H1 (cell line): ENCODE data around the gene TRIM15. TPM values are rescaled to one million over a fixed set of nuclear protein-coding genes. Genes with fewer than 3 reads are reported as not detected.

ENCODE experiments used
- CTCF ChIA-PET: fragments of 300-600 bp; sonication (Branson Sonifier 250); formaldehyde crosslinking; loops from one replicate; lab custom pipeline; 2021; ENCODE audit not compliant: partially characterized antibody; lab: Charles Lee
- POLR2A ChIA-PET: fragments of 300-600 bp; sonication (Branson Sonifier 250); formaldehyde crosslinking; loops from one replicate; lab custom pipeline; 2021; ENCODE audit warnings: inconsistent platforms; ENCODE audit not compliant: partially characterized antibody; lab: Charles Lee
- DNase-seq, 2 experiments: peaks; one replicate each; pipeline versions ENCODE4 v3.0.0 to v3.0.0-alpha.2; 2010 to 2022; ENCODE audit warnings: low spot score in 2 of 2, low read depth in 1 of 2, mixed read lengths in 1 of 2
- FAIRE-seq: peaks from 2 replicates; lab custom pipeline; 2011; peaks lifted over from hg19 to GRCh38; lab: Jason Lieb, UNC
- H2AFZ ChIP-seq: 2 replicates; pipeline ENCODE4 v1.8.1; 2012; ENCODE audit warnings: low read length, inconsistent platforms
- H2AK5ac ChIP-seq: 2 replicates; pipeline ENCODE4 v1.6.1; 2013; ENCODE audit warnings: low read depth, low read length
- H2BK120ac ChIP-seq: replicated peaks from 2 replicates; pipeline ENCODE3; 2013; ENCODE audit warnings: low read depth, low read length, inconsistent platforms
- H2BK12ac ChIP-seq: 2 replicates; pipeline ENCODE4 v1.6.1; 2013; ENCODE audit warnings: low read depth, low read length
- H2BK15ac ChIP-seq: 2 replicates; pipeline ENCODE4 v1.6.1; 2013; ENCODE audit warnings: low read length
- H2BK20ac ChIP-seq: 2 replicates; pipeline ENCODE4 v1.6.1; 2013; ENCODE audit warnings: low read length
- H2BK5ac ChIP-seq: 2 replicates; pipeline ENCODE4 v1.6.1; 2013; ENCODE audit warnings: low read depth, low read length
- H3K14ac ChIP-seq: 2 replicates; pipeline ENCODE4 v1.6.1; 2013; ENCODE audit warnings: inconsistent platforms; ENCODE audit not compliant: insufficient read length
- H3K18ac ChIP-seq: 2 replicates; pipeline ENCODE4 v1.6.1; 2013; ENCODE audit warnings: low read length; ENCODE audit errors: extremely low read depth
- H3K23ac ChIP-seq: 2 replicates; pipeline ENCODE4 v1.6.1; 2013; ENCODE audit warnings: inconsistent platforms; ENCODE audit not compliant: insufficient read length
- H3K23me2 ChIP-seq: 2 replicates; pipeline ENCODE4 v1.6.1; 2013; ENCODE audit warnings: low read depth, low read length
- H3K27ac ChIP-seq: 2 replicates; pipeline ENCODE4 v1.6.1; 2011; ENCODE audit warnings: low read depth, low read length, inconsistent platforms
- H3K27me3 ChIP-seq, 4 experiments: replicated peaks in 1 of 4; 1 replicate in 1 of 4; 2 replicates in 3 of 4; pipeline versions ENCODE4 v1.6.1 to v1.8.1; 2011 to 2013; ENCODE audit warnings: low read length in 3 of 4, mild to moderate bottlenecking in 3 of 4, inconsistent platforms in 2 of 4, mixed read lengths in 2 of 4, moderate library complexity in 1 of 4; ENCODE audit not compliant: control insufficient read depth in 3 of 4, insufficient read depth in 3 of 4; ENCODE audit errors: extremely low read depth in 1 of 4
- H3K36me3 ChIP-seq, 4 experiments: 2 replicates each; pipeline versions ENCODE4 v1.6.1 to v1.8.1; 2011 to 2013; ENCODE audit warnings: mild to moderate bottlenecking in 4 of 4, low read length in 3 of 4, moderate library complexity in 2 of 4, control low read depth in 1 of 4, inconsistent platforms in 1 of 4; ENCODE audit not compliant: insufficient read depth in 4 of 4, control insufficient read depth in 2 of 4
- H3K4ac ChIP-seq: replicated peaks from 2 replicates; pipeline ENCODE3; 2013; ENCODE audit warnings: low read length, low read depth, mixed read lengths, inconsistent platforms; ENCODE audit not compliant: insufficient read length
- H3K4me1 ChIP-seq, 4 experiments: replicated peaks in 1 of 4; 1 replicate in 1 of 4; 2 replicates in 3 of 4; pipeline versions ENCODE4 v1.6.1 to v1.8.1; 2011 to 2013; ENCODE audit warnings: low read length in 3 of 4, inconsistent platforms in 2 of 4, mixed read lengths in 1 of 4; ENCODE audit not compliant: insufficient read depth in 4 of 4, control insufficient read depth in 3 of 4
- H3K4me2 ChIP-seq, 2 experiments: 2 replicates each; pipeline versions ENCODE4 v1.6.1 to v1.8.1; 2011 to 2013; ENCODE audit warnings: low read depth in 2 of 2, low read length in 2 of 2, control low read depth in 1 of 2, inconsistent platforms in 1 of 2, mild to moderate bottlenecking in 1 of 2; ENCODE audit not compliant: insufficient read depth in 1 of 2
- H3K4me3 ChIP-seq, 4 experiments: fragments of 200-600, 300-600 bp in 1 of 4; sonication (generic), shearing (Covaris generic), sonication (Bioruptor Twin) in 1 of 4; 2 replicates each; pipeline versions ENCODE4 v1.5.1 to v1.8.1; 2011 to 2016; ENCODE audit warnings: low read length in 4 of 4, low read depth in 3 of 4, control low read depth in 2 of 4, inconsistent platforms in 2 of 4, mild to moderate bottlenecking in 2 of 4, mixed read lengths in 1 of 4, moderate library complexity in 1 of 4; ENCODE audit not compliant: insufficient read depth in 2 of 4; ENCODE audit errors: extremely low read depth in 1 of 4
- H3K56ac ChIP-seq: replicated peaks from 2 replicates; pipeline ENCODE3; 2013; ENCODE audit warnings: low read depth, mild to moderate bottlenecking, mixed read lengths, low read length, inconsistent platforms; ENCODE audit not compliant: insufficient read length
- H3K79me1 ChIP-seq: 2 replicates; pipeline ENCODE4 v1.6.1; 2013; ENCODE audit warnings: low read depth, low read length, control low read depth
- H3K79me2 ChIP-seq, 2 experiments: 2 replicates each; pipeline versions ENCODE4 v1.6.1 to v1.8.1; 2012 to 2013; ENCODE audit warnings: low read length in 2 of 2, mild to moderate bottlenecking in 2 of 2, inconsistent platforms in 1 of 2; ENCODE audit not compliant: insufficient read depth in 2 of 2, control insufficient read depth in 1 of 2
- H3K9ac ChIP-seq, 4 experiments: replicated peaks in 1 of 4; 1 replicate in 1 of 4; 2 replicates in 3 of 4; pipeline versions ENCODE4 v1.6.1 to v1.8.1; 2011 to 2013; ENCODE audit warnings: low read depth in 3 of 4, low read length in 3 of 4, control low read depth in 2 of 4, mild to moderate bottlenecking in 2 of 4, moderate library complexity in 2 of 4, inconsistent platforms in 1 of 4; ENCODE audit errors: extremely low read depth in 1 of 4
- H3K9me3 ChIP-seq, 2 experiments: 2 replicates each; pipeline versions ENCODE4 v1.6.1 to v1.8.1; 2012 to 2013; ENCODE audit warnings: mild to moderate bottlenecking in 2 of 2, moderate library complexity in 2 of 2, control low read depth in 1 of 2, inconsistent platforms in 1 of 2, low read depth in 1 of 2, low read length in 1 of 2, mixed read lengths in 1 of 2; ENCODE audit not compliant: insufficient read depth in 2 of 2
- H4K20me1 ChIP-seq, 2 experiments: replicated peaks in 1 of 2; 2 replicates each; pipeline versions ENCODE3 to v1.8.1; 2011 to 2013; ENCODE audit warnings: inconsistent platforms in 2 of 2, low read length in 2 of 2, mild to moderate bottlenecking in 1 of 2; ENCODE audit not compliant: insufficient read depth in 2 of 2, control insufficient read depth in 1 of 2
- H4K5ac ChIP-seq: 2 replicates; pipeline ENCODE4 v1.6.1; 2013; ENCODE audit warnings: low read length, low read depth, mixed read lengths, inconsistent platforms; ENCODE audit not compliant: insufficient read length
- H4K8ac ChIP-seq: 2 replicates; pipeline ENCODE4 v1.8.0; 2013; ENCODE audit warnings: mild to moderate bottlenecking, moderate library complexity, low read length, inconsistent platforms; ENCODE audit not compliant: insufficient read depth; ENCODE audit errors: extremely low read depth
- H4K91ac ChIP-seq: replicated peaks from 2 replicates; pipeline ENCODE3; 2013; ENCODE audit warnings: low read length, mixed read lengths, inconsistent platforms; ENCODE audit not compliant: insufficient read length
- CBX5 ChIP-seq: fragments of 300-800, 300-1000 bp; sonication (generic); IDR thresholded peaks from 2 replicates; pipeline ENCODE4 v1.7.1; 2016; ENCODE audit warnings: antibody characterized with exemption, low read length, low read depth
- CHD1 ChIP-seq: IDR thresholded peaks from 2 replicates; pipeline ENCODE4 v1.6.1; 2012; ENCODE audit warnings: low read depth, low read length, improper control_type of control experiment
- CREB1 ChIP-seq: IDR thresholded peaks from 2 replicates; pipeline ENCODE4 v1.6.1; 2012; ENCODE audit warnings: inconsistent platforms
- CTBP2 ChIP-seq: IDR thresholded peaks from 2 replicates; pipeline ENCODE4 v1.7.0; 2011; ENCODE audit warnings: borderline replicate concordance, mild to moderate bottlenecking, moderate library complexity, mixed read lengths, low read length; ENCODE audit not compliant: insufficient read depth, insufficient read length
- HDAC6 ChIP-seq: IDR thresholded peaks from one replicate; pipeline ENCODE4 v1.7.1; 2012; ENCODE audit warnings: low read depth, mild to moderate bottlenecking, inconsistent platforms, low read length, moderate library complexity
- NANOG ChIP-seq: IDR thresholded peaks from 2 replicates; pipeline ENCODE4 v1.6.1; 2011; ENCODE audit warnings: low read length, low read depth, mild to moderate bottlenecking, inconsistent platforms; ENCODE audit not compliant: insufficient read depth, poor library complexity, severe bottlenecking
- PHF8 ChIP-seq: fragments of 200-600 bp; sonication (generic); conservative IDR thresholded peaks from 2 replicates; pipeline ENCODE4 v1.7.1; 2012; ENCODE audit warnings: low read depth, mild to moderate bottlenecking, inconsistent platforms, low read length, moderate library complexity
- RNF2 ChIP-seq: fragments of 200-900, 300-1000 bp; sonication (generic); IDR thresholded peaks from 2 replicates; pipeline ENCODE4 v1.7.1; 2016; ENCODE audit warnings: borderline replicate concordance, low read depth, mild to moderate bottlenecking, antibody characterized with exemption, low read length; ENCODE audit not compliant: poor library complexity, severe bottlenecking; ENCODE audit errors: missing control alignments
- SAP30 ChIP-seq: fragments of 300-600 bp; sonication (generic); IDR thresholded peaks from 2 replicates; pipeline ENCODE4 v1.7.1; 2012; ENCODE audit warnings: low read length, moderate library complexity, mild to moderate bottlenecking, inconsistent platforms; ENCODE audit not compliant: insufficient read depth, insufficient replicate concordance
- SIX5 ChIP-seq: IDR thresholded peaks from 2 replicates; pipeline ENCODE4 v1.6.1; 2011; ENCODE audit warnings: mild to moderate bottlenecking, low read depth, low read length
- ZNF274 ChIP-seq: IDR thresholded peaks from 2 replicates; pipeline ENCODE4 v1.7.0; 2012; ENCODE audit warnings: low read length, borderline replicate concordance; ENCODE audit errors: extremely low read depth
- WGBS, 2 experiments: shearing (Covaris generic) in 1 of 2; methylation state at CpG; one replicate each; pipeline versions ENCODE4 v1.1.6 to v1.1.7; 2013 to 2015; ENCODE audit warnings: low lambda C conversion rate in 2 of 2, mixed read lengths in 2 of 2, inconsistent platforms in 1 of 2, low coverage in 1 of 2, missing lambda C conversion rate in 1 of 2; ENCODE audit not compliant: insufficient replicate concordance in 2 of 2, insufficient coverage in 1 of 2, insufficient read length in 1 of 2; ENCODE audit errors: extremely low coverage in 1 of 2, missing lambda C conversion rate in 1 of 2; 5-methylcytosine and 5-hydroxymethylcytosine counted together
- polyA plus RNA-seq, 7 experiments: library from polyadenylated mRNA; depleted of rRNA in 3 of 7; stranded (reverse) in 5 of 7; unstranded in 2 of 7; fragments of >200 nt in 5 of 7; fragments of 200-250 nt in 2 of 7; gene quantifications; 1 replicate in 5 of 7; 2 replicates in 1 of 7; 4 replicates in 1 of 7; pipeline versions ENCODE4 v1.2.1 to v1.2.3, GENCODE V29; 2011 to 2013; ENCODE audit warnings: missing spikeins in 2 of 7, mixed read lengths in 2 of 7
- total RNA-seq: library from RNA; stranded (reverse); fragmentation: NEBNext Ultra II Directional; extraction: Animal tissue kit (Norgen Biotek cat#: 25700); gene quantifications from 2 replicates; pipeline ENCODE4 v1.2.1, GENCODE V29; 2021
- TF ChIP-seq, protein P1 (sequence below): IDR thresholded peaks from 2 replicates; pipeline ENCODE4 v1.6.1; 2012; ENCODE audit warnings: inconsistent platforms

TRIM15 gene
- total and polyA plus RNA-seq, 2 of the 8 experiments (the other 6 are each of a cell fraction or from before 2014, with no cell fraction given) = 0.18 to 0.48 TPM

DNA sequence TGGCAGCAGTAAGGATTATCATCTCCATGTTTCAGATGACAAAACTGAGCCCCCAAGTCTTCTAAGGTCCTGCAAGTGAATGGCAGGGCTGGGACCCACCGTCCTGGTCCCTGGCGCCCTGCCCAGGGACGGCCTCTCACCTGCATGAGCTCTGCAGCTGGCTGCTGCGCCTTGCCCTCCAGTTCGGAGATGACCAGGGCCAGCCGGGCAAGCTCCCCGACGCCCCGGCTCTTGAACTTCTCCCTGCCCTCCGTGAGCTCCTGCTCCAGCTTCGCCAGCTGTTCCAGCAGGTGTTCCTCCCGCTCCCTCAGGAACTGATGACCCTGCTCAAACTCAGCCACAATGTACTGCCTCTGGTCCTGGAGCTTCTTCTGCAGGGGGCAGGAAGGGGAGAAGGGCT lies 33.0 kb downstream of the TRIM15 start:
- peaks cover 0 to 6% of the 10 kb centered on the region in 2 experiments; a peak in 1 of 4 replicates for H3K79me2 ChIP-seq
- ChIA-PET CTCF (interaction anchor here (0.6 to 1.0 kb wide), 2 partner anchors 20 to 25 kb away, joined by 3 read pairs; no protein-coding TSS in a partner anchor), POLR2A (interaction anchor here (2.4 to 3.8 kb wide), 2 partner anchors 10 to 17 kb away, joined by 7 to 18 read pairs; partner anchors contain the start of gene TRIM26)
- no peak overlapping the region for H3K18ac ChIP-seq
- peaks cover 6 to 14% of the 10 kb centered on the region in 2 experiments for H4K20me1 ChIP-seq
- H4K5ac ChIP-seq = no peak overlapping the region
- H3K36me3 ChIP-seq = peaks cover 14 to 39% (median 29%) of the 10 kb centered on the region in 4 experiments; a peak in 7 of 8 replicates
- no peak overlapping the region for H3K4me3 ChIP-seq
- no peaks in the 10 kb centered on the region for H3K23me2 ChIP-seq
- H3K23ac ChIP-seq = no peak overlapping the region
- no peaks in the 10 kb centered on the region for H3K27me3 ChIP-seq
- no peaks in the 10 kb centered on the region for H3K9me3 ChIP-seq
- no peak overlapping the region for H3K14ac ChIP-seq
- H3K79me1 ChIP-seq = no peaks in the 10 kb centered on the region; the same call in 1 of the 2 replicates
- H4K91ac ChIP-seq = no peak overlapping the region
- H2BK12ac ChIP-seq = no peak overlapping the region
- H3K27ac ChIP-seq = no peak overlapping the region
- H3K4me2 ChIP-seq = no peak overlapping the region
- H3K4ac ChIP-seq = no peak overlapping the region
- H2AK5ac ChIP-seq = no peak overlapping the region
- no peak overlapping the region for H2BK5ac ChIP-seq
- DNase-seq (no peak), FAIRE-seq (no peak)
- no peak overlapping the region for H2BK120ac ChIP-seq
- H3K4me1 ChIP-seq = peaks cover 0 to 3% (median under 1%) of the 10 kb centered on the region in 4 experiments; a peak in 2 of 7 replicates
- H3K9ac ChIP-seq = no peak overlapping the region
- H2BK15ac ChIP-seq = no peak overlapping the region
- 92% methylated on average over 9 of the region's 12 CpGs; no CpG with 5 or more reads in 1 of the 2 experiments for WGBS, 2 experiments
- no peak overlapping the region; the same call in 1 of the 2 replicates for H4K8ac ChIP-seq
- H2BK20ac ChIP-seq = no peak overlapping the region
- no peak overlapping the region for H3K56ac ChIP-seq
- H2AFZ ChIP-seq = no peak overlapping the region
- TF ChIP-seq ZNF274 = no peak
- no peak for TF ChIP-seq NANOG
- no peak for TF ChIP-seq SIX5
- no peak for TF ChIP-seq SAP30
- TF ChIP-seq CBX5 = no peak
- no peak for TF ChIP-seq CHD1
- TF ChIP-seq, protein P1, sequence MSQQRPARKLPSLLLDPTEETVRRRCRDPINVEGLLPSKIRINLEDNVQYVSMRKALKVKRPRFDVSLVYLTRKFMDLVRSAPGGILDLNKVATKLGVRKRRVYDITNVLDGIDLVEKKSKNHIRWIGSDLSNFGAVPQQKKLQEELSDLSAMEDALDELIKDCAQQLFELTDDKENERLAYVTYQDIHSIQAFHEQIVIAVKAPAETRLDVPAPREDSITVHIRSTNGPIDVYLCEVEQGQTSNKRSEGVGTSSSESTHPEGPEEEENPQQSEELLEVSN = no peak
- no peak for TF ChIP-seq RNF2
- TF ChIP-seq PHF8 = no peak
- no peak for TF ChIP-seq CTBP2
- no peak for TF ChIP-seq CREB1
- no peak for TF ChIP-seq HDAC6
